ENCODE data around the gene FERMT1. TPM values are rescaled to one million over a fixed set of nuclear protein-coding genes. Genes with fewer than 3 reads are reported as not detected.

The FERMT1 gene
- total and polyA plus RNA-seq, 2 of the 13 experiments (the other 11 are each of a cell fraction or from before 2014, with no cell fraction given) = 15.8 to 29.5 TPM

- no peak for TF ChIP-seq SKI (IDR thresholded peaks at IDR 0.05; ENCODE audit: partially characterized antibody)
- no peak for TF ChIP-seq ZNF800 (CRISPR knock-in tag; IDR thresholded peaks at IDR 0.05)
- no peak for TF ChIP-seq SOX5 (CRISPR knock-in tag; IDR thresholded peaks at IDR 0.05; ENCODE audit: borderline replicate concordance)
These were observed 46.4 kb upstream of the FERMT1 start (continued) for GRCh38 chr20:6169251-6169650.

- Histone ChIP-seq H3K4me1 (ENCODE audit: insufficient read depth, low read length) (no peaks in the 10 kb centered on the region), H4K20me1 (ENCODE audit: insufficient read depth, low read length) (no peaks in the 10 kb centered on the region), H3K79me2 (ENCODE audit: insufficient read depth, low read length) (no peaks in the 10 kb centered on the region), H3K27me3 (ENCODE audit: control insufficient read depth in 1 of 2, insufficient read depth in 2 of 2, low read length in 2 of 2) (peaks cover 2 to 5% of the 10 kb centered on the region in 2 experiments; a peak in 3 of 5 replicates), H2AFZ (ENCODE audit: low read length) (no peak overlapping the region), H3K9me3 (ENCODE audit: low read length) (no peaks in the 10 kb centered on the region), H3K4me2 (ENCODE audit: low read depth, low read length) (no peak overlapping the region), H3K36me3 (replicated peaks in 1 of 2; ENCODE audit: control insufficient read depth in 1 of 2, insufficient read depth in 2 of 2, low read length in 2 of 2) (no peaks in the 10 kb centered on the region), H3K4me3 (replicated peaks in 1 of 3; ENCODE audit: insufficient read depth in 1 of 3, low read depth in 2 of 3, low read length in 3 of 3) (no peak overlapping the region), H3K9ac (ENCODE audit: insufficient read depth, low read depth, low read length) (no peak overlapping the region), H3K27ac (ENCODE audit: extremely low read length, insufficient read depth, low read length) (no peak overlapping the region)
- no TSS peak for BruUV-seq (replicated peaks)
- TF ChIP-seq ZNF335 (CRISPR knock-in tag; IDR thresholded peaks at IDR 0.05) (no peak), ATM (IDR thresholded peaks at IDR 0.05; ENCODE audit: borderline replicate concordance) (no peak), PATZ1 (CRISPR knock-in tag; IDR thresholded peaks at IDR 0.05) (no peak), ZBED4 (CRISPR knock-in tag; IDR thresholded peaks at IDR 0.05; ENCODE audit: borderline replicate concordance) (no peak), PRPF4 (IDR thresholded peaks at IDR 0.05; ENCODE audit: low read depth, low read length, poor library complexity, severe bottlenecking) (no peak), ZNF24 (IDR thresholded peaks at IDR 0.05) (no peak)
- in situ Hi-C loops (cut with HindIII; ENCODE audit: extremely low pct_ligation_motif_present, low pct_unique_long_range_greater_than_20kb) (no loop called here), intact Hi-C loops (cut with micrococcal nuclease; ENCODE audit: unreplicated experiment) (no loop called here)
- POLR2A ChIA-PET = no interaction called here
- DNase-seq (ENCODE audit: low spot score) = no peak
- CTCF ChIA-PET (ENCODE audit: low intra/inter-chr PET ratio, low total read pairs) = no interaction called here
- FAIRE-seq = no peak
- no peak for ATAC-seq
These were observed 45.4 kb upstream of the FERMT1 start for GRCh38 chr20:6168204-6168603.
